Measurements from ENCODE around the gene NTMT2. TPM values are rescaled to one million over a fixed set of nuclear protein-coding genes. Genes with fewer than 3 reads are reported as not detected.

The NTMT2 gene
- total RNA-seq, 2 donors from 2014 or later: not detected

DNA sequence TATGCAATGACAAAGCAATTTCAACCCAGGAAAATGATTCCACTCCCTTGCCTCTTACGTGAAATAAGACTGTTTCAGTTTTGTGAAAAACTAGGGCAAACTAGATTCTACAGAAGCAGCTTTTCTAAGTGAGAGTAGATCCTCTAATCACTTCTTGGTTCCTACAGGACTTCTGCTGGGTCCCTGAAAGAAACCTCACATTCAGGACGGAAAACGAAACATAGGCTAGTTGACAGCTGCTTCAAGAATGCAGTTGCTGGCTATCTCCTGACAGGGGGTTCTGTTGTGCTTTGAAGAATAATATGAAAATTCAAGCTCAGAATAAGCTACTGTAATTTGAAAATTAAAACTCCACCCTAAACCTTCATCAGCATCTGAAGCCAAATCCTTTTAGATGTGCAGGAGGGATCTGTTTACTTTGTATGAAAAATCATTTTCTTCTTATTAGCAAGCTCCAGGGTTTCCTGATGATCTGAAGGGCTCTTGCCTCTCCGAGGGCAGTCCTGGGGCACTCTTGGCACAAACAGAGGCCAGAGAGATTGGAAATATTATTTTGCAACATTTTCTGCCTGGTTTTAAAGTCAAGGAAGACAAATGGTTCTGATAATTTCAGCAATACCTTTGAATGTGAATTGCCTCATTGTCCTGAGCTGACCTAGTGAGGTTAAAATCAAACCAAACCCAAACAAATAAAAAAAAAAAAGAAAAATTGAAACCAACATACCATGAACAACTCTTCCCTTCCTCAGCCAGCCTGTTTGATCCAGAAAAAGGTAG is 55.0 kb downstream of the NTMT2 start:
- Histone ChIP-seq H3K27me3 (replicated peaks; ENCODE audit: insufficient read depth) (no peaks in the 10 kb centered on the region), H3K9me3 (no peaks in the 10 kb centered on the region), H3K4me1 (replicated peaks) (no peaks in the 10 kb centered on the region), H3K4me3 (no peak overlapping the region), H3K27ac (no peak overlapping the region), H3K36me3 (no peaks in the 10 kb centered on the region)
- WGBS: 59% methylated on average over 4 of the region's 4 CpGs
- intact Hi-C loops (cut with DNase I): no loop called here
- no peak for DNase-seq (ENCODE audit: low spot score)
- TF ChIP-seq POLR2AphosphoS5 (IDR thresholded peaks at IDR 0.05) (no peak), POLR2A (IDR thresholded peaks at IDR 0.05) (no peak)
- TF ChIP-seq, protein P1, sequence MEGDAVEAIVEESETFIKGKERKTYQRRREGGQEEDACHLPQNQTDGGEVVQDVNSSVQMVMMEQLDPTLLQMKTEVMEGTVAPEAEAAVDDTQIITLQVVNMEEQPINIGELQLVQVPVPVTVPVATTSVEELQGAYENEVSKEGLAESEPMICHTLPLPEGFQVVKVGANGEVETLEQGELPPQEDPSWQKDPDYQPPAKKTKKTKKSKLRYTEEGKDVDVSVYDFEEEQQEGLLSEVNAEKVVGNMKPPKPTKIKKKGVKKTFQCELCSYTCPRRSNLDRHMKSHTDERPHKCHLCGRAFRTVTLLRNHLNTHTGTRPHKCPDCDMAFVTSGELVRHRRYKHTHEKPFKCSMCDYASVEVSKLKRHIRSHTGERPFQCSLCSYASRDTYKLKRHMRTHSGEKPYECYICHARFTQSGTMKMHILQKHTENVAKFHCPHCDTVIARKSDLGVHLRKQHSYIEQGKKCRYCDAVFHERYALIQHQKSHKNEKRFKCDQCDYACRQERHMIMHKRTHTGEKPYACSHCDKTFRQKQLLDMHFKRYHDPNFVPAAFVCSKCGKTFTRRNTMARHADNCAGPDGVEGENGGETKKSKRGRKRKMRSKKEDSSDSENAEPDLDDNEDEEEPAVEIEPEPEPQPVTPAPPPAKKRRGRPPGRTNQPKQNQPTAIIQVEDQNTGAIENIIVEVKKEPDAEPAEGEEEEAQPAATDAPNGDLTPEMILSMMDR (IDR thresholded peaks at IDR 0.05): no peak

DNA sequence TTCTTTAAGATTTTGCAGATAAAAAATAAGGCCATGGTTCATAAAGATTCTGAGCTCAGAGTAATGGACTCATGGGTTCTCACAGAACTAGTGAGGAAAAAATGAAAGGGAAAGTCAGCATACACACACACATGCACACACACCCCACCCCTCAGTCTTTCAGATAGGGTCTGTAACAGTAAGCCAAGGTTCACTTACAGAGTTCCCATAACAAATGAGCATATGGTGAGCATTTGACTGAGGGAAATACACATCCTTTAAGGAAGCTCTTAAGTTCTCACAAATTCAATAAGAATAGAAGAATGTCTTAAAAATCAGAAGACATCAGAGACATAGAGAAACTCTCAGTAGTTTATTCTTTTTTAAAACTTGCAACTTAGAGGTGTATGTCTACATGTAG is 57.9 kb downstream of the NTMT2 start:
- intact Hi-C loops (cut with DNase I): no loop called here
- Histone ChIP-seq H3K36me3 (no peaks in the 10 kb centered on the region), H3K4me3 (no peak overlapping the region), H3K9me3 (no peaks in the 10 kb centered on the region), H3K27ac (no peak overlapping the region), H3K4me1 (replicated peaks) (no peaks in the 10 kb centered on the region), H3K27me3 (replicated peaks; ENCODE audit: insufficient read depth) (no peaks in the 10 kb centered on the region)
- TF ChIP-seq POLR2A (IDR thresholded peaks at IDR 0.05) (no peak), POLR2AphosphoS5 (IDR thresholded peaks at IDR 0.05) (no peak)
- TF ChIP-seq, protein P1 (IDR thresholded peaks at IDR 0.05): no peak
- no peak for DNase-seq (ENCODE audit: low spot score)

DNA sequence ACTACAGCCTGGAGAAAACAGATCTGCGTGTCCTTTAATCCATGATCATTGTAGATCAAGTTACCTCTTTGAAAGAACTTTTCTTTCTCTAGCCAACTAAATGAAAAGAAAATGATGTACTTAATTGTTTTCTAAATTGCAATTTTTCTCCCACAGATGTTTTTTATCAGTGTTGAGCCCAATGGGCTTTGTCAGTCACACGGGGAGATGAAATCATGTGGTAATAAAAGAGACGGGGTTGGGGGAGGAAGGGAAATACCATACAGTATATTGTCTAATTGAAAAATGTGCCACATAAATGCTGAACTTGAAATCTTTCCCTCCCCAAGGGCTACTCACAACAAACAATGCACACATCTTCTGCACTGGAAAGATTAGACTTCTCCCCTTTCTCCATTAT is 58.4 kb downstream of the NTMT2 start:
- no peaks in the 10 kb centered on the region for H3K4me1 ChIP-seq (replicated peaks)
- DNase-seq (ENCODE audit: low spot score): no peak
- no peaks in the 10 kb centered on the region for H3K36me3 ChIP-seq
- no peak overlapping the region for H3K4me3 ChIP-seq
- no peak overlapping the region for H3K27ac ChIP-seq
- no peaks in the 10 kb centered on the region for H3K27me3 ChIP-seq (replicated peaks; ENCODE audit: insufficient read depth)
- intact Hi-C loops (cut with DNase I): no loop called here
- no peaks in the 10 kb centered on the region for H3K9me3 ChIP-seq
- TF ChIP-seq POLR2A (IDR thresholded peaks at IDR 0.05): no peak
- 30% methylated on average over 3 of the region's 3 CpGs for WGBS

DNA sequence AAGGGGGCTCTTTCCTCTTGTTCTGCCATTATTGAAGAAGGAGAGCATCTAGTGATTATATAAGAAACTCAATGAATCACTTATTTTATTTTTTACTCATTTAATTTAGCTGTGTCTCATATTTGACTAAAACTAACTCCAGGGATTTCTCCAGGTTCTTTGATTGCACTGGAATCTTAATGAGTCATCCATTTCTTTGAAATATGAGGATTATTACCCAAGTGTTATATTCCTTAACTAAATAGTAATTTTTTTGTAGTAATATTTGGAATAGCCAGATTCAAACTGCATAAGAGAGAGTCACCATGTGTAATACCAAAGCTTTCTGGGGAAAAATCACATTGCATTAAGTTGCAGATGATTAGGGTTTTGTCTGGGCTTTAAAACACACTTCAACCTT is 59.5 kb downstream of the NTMT2 start:
- TF ChIP-seq POLR2A (IDR thresholded peaks at IDR 0.05): no peak
- no peak for TF ChIP-seq POLR2AphosphoS5 (IDR thresholded peaks at IDR 0.05)
- intact Hi-C loops (cut with DNase I): no loop called here
- Histone ChIP-seq H3K36me3 (no peaks in the 10 kb centered on the region), H3K27ac (no peak overlapping the region), H3K4me1 (replicated peaks) (no peaks in the 10 kb centered on the region), H3K4me3 (no peak overlapping the region), H3K27me3 (replicated peaks; ENCODE audit: insufficient read depth) (no peaks in the 10 kb centered on the region), H3K9me3 (no peaks in the 10 kb centered on the region)
- no peak for DNase-seq (ENCODE audit: low spot score)

DNA sequence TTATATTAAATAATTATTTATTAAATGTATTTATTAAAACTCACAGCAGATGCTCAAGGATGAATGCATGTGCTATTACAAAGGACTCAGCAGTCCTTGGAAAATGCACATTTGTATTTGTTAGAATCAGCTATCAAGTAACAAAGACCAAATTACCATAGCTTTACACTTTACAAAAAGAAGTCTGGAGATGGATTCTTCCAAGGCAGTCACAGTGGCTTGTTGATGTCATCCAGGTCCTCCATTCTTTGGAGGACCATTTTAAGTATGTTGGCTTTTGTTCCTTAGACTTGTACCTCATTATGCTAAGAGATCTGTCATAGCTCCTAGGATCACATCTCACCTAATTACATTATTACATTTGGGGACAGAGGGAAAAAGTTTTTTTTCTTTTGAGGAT is 63.4 kb downstream of the NTMT2 start:
- H3K9me3 ChIP-seq: no peaks in the 10 kb centered on the region
- intact Hi-C loops (cut with DNase I): no loop called here
- no peaks in the 10 kb centered on the region for H3K27me3 ChIP-seq (replicated peaks; ENCODE audit: insufficient read depth)
- no peak for DNase-seq (ENCODE audit: low spot score)
- no peak overlapping the region for H3K4me3 ChIP-seq
- H3K27ac ChIP-seq: no peak overlapping the region
- no peak for TF ChIP-seq POLR2A (IDR thresholded peaks at IDR 0.05)
- TF ChIP-seq, protein P1 (IDR thresholded peaks at IDR 0.05): no peak
- no peak for TF ChIP-seq POLR2AphosphoS5 (IDR thresholded peaks at IDR 0.05)
- H3K36me3 ChIP-seq: no peaks in the 10 kb centered on the region
- H3K4me1 ChIP-seq (replicated peaks): no peaks in the 10 kb centered on the region

DNA sequence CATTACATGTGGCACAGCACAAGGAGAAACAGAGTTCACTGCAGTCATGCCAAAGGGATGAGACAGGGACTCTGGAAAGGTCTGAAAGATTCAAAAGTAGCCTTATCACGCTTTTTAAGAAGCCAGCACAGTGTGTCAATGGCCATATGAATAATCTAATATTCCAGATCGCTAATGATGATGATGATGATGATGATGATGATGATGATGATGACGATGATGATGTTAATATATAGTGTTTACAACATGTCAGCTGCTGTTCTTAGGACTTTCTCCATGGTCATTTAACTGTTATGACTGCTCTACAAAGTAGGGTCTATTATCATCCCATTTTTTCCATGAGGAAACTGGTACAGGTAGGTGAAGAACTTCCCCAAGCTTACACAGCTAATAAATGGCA is 64.4 kb downstream of the NTMT2 start:
- H3K36me3 ChIP-seq: no peaks in the 10 kb centered on the region
- H3K27me3 ChIP-seq (replicated peaks; ENCODE audit: insufficient read depth): no peaks in the 10 kb centered on the region
- WGBS: 90% methylated on average over 3 of the region's 3 CpGs
- no peak overlapping the region for H3K27ac ChIP-seq
- TF ChIP-seq POLR2AphosphoS5 (IDR thresholded peaks at IDR 0.05) (no peak), POLR2A (IDR thresholded peaks at IDR 0.05) (no peak)
- TF ChIP-seq, protein P1 (IDR thresholded peaks at IDR 0.05): no peak
- no peak overlapping the region for H3K4me3 ChIP-seq
- H3K4me1 ChIP-seq (replicated peaks): no peaks in the 10 kb centered on the region
- intact Hi-C loops (cut with DNase I): loop anchor here (10.0 kb wide), 2 partner anchors 265 to 325 kb away; partner anchors contain the start of gene GORAB
- DNase-seq (ENCODE audit: low spot score): no peak
- no peaks in the 10 kb centered on the region for H3K9me3 ChIP-seq
